DND-41 (cell line): ENCODE measurements around the gene VWA5B1.

Source experiments
- ATAC-seq: fragments of 200-7000 bp; cut with Tn5 transposase; 3 replicates; pipeline ENCODE4 v1.9.1; 2021; ENCODE audit warnings: low read depth; ENCODE audit not compliant: insufficient read depth
- DNase-seq: peaks from one replicate; pipeline ENCODE4 v3.0.0-alpha.2; 2020
- H2AFZ ChIP-seq: 2 replicates; pipeline ENCODE4 v1.6.0; 2012; ENCODE audit warnings: low read depth, low read length
- H3K27ac ChIP-seq: 2 replicates; pipeline ENCODE4 v1.5.1; 2012; ENCODE audit warnings: low read length, inconsistent platforms
- H3K27me3 ChIP-seq: fragments of 200-600 bp; sonication (generic); 2 replicates; pipeline ENCODE4 v1.6.0; 2012; ENCODE audit warnings: low read length, mild to moderate bottlenecking, inconsistent platforms; ENCODE audit not compliant: insufficient read depth, poor library complexity
- H3K36me3 ChIP-seq: 2 replicates; pipeline ENCODE4 v1.5.1; 2012; ENCODE audit warnings: low read length, inconsistent platforms; ENCODE audit not compliant: insufficient read depth
- H3K4me1 ChIP-seq: 2 replicates; pipeline ENCODE4 v1.5.1; 2012; ENCODE audit warnings: mild to moderate bottlenecking, low read length; ENCODE audit not compliant: insufficient read depth
- H3K4me2 ChIP-seq: 2 replicates; pipeline ENCODE4 v1.6.0; 2012; ENCODE audit warnings: mild to moderate bottlenecking, moderate library complexity, low read length, inconsistent platforms; ENCODE audit not compliant: insufficient read depth
- H3K4me3 ChIP-seq, 2 experiments: fragments of 200-600 bp in 1 of 2; shearing (Covaris generic) in 1 of 2; 2 replicates each; pipeline ENCODE4 v1.5.1; 2012 to 2016; ENCODE audit warnings: inconsistent platforms in 2 of 2, low read length in 2 of 2, mild to moderate bottlenecking in 2 of 2, low read depth in 1 of 2, moderate library complexity in 1 of 2
- H3K79me2 ChIP-seq: 2 replicates; pipeline ENCODE4 v1.6.0; 2012; ENCODE audit warnings: low read length, inconsistent platforms; ENCODE audit not compliant: insufficient read depth
- H3K9ac ChIP-seq: 2 replicates; pipeline ENCODE4 v1.6.0; 2012; ENCODE audit warnings: low read depth, mild to moderate bottlenecking, inconsistent platforms, low read length, moderate library complexity
- H3K9me3 ChIP-seq: 2 replicates; pipeline ENCODE4 v1.5.1; 2012; ENCODE audit warnings: low read length, moderate library complexity, mild to moderate bottlenecking, inconsistent platforms; ENCODE audit not compliant: insufficient read depth, severe bottlenecking
- H4K20me1 ChIP-seq: 2 replicates; pipeline ENCODE4 v1.6.0; 2012; ENCODE audit warnings: low read length; ENCODE audit not compliant: insufficient read depth
- EZH2 ChIP-seq: IDR thresholded peaks from 3 replicates; pipeline ENCODE4 v1.6.1; 2012; ENCODE audit warnings: borderline replicate concordance, low read depth, mild to moderate bottlenecking, moderate library complexity, low read length, inconsistent platforms; ENCODE audit not compliant: severe bottlenecking
- TF ChIP-seq, protein P1 (sequence below): IDR thresholded peaks from 2 replicates; pipeline ENCODE4 v1.5.1; 2012; ENCODE audit warnings: borderline replicate concordance, low read length, moderate library complexity, mild to moderate bottlenecking; ENCODE audit not compliant: poor library complexity, severe bottlenecking; ENCODE audit errors: extremely low read depth

VWA5B1 gene

DNA sequence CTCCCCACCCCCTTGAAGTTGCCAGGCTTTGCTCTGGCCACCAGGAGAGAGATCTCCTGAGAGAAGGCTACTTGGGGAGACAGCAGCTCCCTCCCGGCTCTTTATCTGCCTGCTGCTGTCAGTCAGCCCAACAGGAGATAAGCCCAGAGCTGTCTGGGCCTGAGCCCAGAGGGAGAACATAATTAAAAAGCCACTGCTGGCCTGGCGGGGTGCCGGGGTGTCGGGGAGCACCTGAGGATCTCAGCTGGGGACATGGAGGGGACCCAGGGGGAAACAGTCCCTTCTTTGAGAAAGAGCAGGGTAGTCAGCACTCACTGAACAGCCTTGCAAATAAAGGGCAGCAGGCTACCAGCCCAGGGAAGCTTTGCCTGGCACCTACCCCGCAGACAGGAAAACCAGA, 17.9 kb downstream of the VWA5B1 start:
- TF ChIP-seq, protein P1, sequence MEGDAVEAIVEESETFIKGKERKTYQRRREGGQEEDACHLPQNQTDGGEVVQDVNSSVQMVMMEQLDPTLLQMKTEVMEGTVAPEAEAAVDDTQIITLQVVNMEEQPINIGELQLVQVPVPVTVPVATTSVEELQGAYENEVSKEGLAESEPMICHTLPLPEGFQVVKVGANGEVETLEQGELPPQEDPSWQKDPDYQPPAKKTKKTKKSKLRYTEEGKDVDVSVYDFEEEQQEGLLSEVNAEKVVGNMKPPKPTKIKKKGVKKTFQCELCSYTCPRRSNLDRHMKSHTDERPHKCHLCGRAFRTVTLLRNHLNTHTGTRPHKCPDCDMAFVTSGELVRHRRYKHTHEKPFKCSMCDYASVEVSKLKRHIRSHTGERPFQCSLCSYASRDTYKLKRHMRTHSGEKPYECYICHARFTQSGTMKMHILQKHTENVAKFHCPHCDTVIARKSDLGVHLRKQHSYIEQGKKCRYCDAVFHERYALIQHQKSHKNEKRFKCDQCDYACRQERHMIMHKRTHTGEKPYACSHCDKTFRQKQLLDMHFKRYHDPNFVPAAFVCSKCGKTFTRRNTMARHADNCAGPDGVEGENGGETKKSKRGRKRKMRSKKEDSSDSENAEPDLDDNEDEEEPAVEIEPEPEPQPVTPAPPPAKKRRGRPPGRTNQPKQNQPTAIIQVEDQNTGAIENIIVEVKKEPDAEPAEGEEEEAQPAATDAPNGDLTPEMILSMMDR = no peak
- no peak for TF ChIP-seq EZH2
- Histone ChIP-seq H3K9ac (no peak overlapping the region), H3K36me3 (no peaks in the 10 kb centered on the region), H3K4me2 (no peak overlapping the region), H3K9me3 (no peaks in the 10 kb centered on the region), H3K27me3 (no peaks in the 10 kb centered on the region), H2AFZ (no peak overlapping the region), H3K79me2 (no peaks in the 10 kb centered on the region), H3K27ac (no peak overlapping the region), H3K4me1 (no peaks in the 10 kb centered on the region), H3K4me3 (no peak overlapping the region), H4K20me1 (peaks cover 1% of the 10 kb centered on the region; the same call in 1 of the 2 replicates)
- DNase-seq (no peak), ATAC-seq (no peak)

DNA sequence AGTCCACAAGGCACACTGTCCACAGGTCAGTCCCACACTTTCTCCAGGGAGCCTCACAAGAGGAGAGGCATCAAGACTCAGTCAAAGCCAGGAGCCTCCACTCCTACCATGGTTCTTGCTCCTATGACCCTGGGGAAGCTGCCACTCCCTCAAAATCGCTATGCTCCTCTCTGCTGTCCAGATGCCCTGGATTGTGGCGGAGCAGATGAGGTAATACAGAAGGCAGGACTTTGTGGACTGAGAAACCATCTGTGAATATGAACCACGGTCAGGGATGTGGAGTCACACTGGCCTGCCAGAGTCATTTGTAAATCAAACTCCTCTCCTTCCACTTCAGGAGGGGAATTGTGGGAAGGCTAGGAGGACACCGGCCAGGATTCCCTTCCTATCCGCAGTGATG, 20.6 kb downstream of the VWA5B1 start:
- Histone ChIP-seq H3K36me3 (no peaks in the 10 kb centered on the region), H3K9me3 (no peaks in the 10 kb centered on the region), H4K20me1 (0 out of 2 replicates have a peak, but pooled peaks cover 3% of the 10 kb centered on the region), H3K4me1 (no peaks in the 10 kb centered on the region), H3K27ac (no peak overlapping the region), H2AFZ (no peak overlapping the region), H3K4me3 (no peak overlapping the region), H3K79me2 (no peaks in the 10 kb centered on the region), H3K9ac (no peak overlapping the region), H3K27me3 (no peaks in the 10 kb centered on the region), H3K4me2 (no peak overlapping the region)
- DNase-seq (no peak), ATAC-seq (no peak)
- TF ChIP-seq, protein P1 = no peak
- TF ChIP-seq EZH2 = no peak

DNA sequence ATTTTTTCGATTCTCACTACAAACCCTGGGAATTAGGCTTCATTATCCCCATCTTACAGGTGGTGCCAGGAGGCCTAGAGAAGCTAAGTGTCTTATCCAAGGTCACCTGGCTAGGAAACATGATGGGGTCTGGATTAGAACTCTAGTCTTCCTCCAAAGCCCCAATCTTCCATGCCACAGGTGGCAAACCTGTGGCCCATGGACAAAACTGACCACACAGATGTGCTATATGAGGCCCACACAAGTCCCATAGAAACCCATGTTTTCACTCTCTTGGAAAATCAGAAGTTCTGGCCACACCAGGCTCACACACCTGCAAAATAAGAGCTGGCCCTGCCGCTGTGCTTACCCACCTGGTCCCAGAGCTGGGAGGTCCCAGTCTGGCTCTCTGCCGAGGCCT, 21.6 kb downstream of the VWA5B1 start:
- H3K79me2 ChIP-seq = no peaks in the 10 kb centered on the region
- H3K9ac ChIP-seq = no peak overlapping the region
- H2AFZ ChIP-seq = no peak overlapping the region
- H4K20me1 ChIP-seq = 0 out of 2 replicates have a peak, but pooled peaks cover 3% of the 10 kb centered on the region
- ATAC-seq (no peak), DNase-seq (no peak)
- no peak overlapping the region for H3K4me3 ChIP-seq
- no peak overlapping the region for H3K4me2 ChIP-seq
- H3K27me3 ChIP-seq = no peaks in the 10 kb centered on the region
- H3K9me3 ChIP-seq = no peaks in the 10 kb centered on the region
- no peaks in the 10 kb centered on the region for H3K36me3 ChIP-seq
- no peaks in the 10 kb centered on the region for H3K4me1 ChIP-seq
- TF ChIP-seq, protein P1 = no peak
- no peak for TF ChIP-seq EZH2
- H3K27ac ChIP-seq = no peak overlapping the region

DNA sequence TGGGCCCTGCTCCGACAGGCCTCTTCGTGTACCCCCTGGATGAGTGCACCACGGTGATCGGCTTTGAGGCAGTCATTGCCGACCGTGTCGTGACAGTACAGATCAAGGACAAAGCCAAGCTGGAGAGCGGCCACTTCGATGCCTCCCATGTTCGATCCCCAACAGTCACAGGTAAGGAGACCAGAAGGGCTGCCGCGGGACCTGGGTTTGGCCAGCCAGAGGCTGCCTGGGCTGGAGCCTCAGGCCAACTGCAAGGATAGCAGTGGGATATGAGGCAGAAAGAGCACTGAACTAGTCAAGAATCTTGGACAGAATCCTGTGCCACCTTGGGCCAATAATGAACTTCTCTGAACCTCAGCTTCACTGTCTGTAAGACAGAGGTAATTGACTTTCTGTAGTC, 22.1 kb downstream of the VWA5B1 start:
- Histone ChIP-seq H3K4me3 (no peak overlapping the region), H2AFZ (no peak overlapping the region), H3K4me2 (no peak overlapping the region), H3K9me3 (no peaks in the 10 kb centered on the region), H3K36me3 (no peaks in the 10 kb centered on the region), H4K20me1 (0 out of 2 replicates have a peak, but pooled peaks cover 3% of the 10 kb centered on the region), H3K79me2 (no peaks in the 10 kb centered on the region), H3K27me3 (no peaks in the 10 kb centered on the region), H3K27ac (no peak overlapping the region), H3K4me1 (no peaks in the 10 kb centered on the region), H3K9ac (no peak overlapping the region)
- ATAC-seq (no peak), DNase-seq (no peak)
- no peak for TF ChIP-seq EZH2
- TF ChIP-seq, protein P1 = no peak
